Caco-2 (cell line): ENCODE results near the gene EPS8L3. TPM values are rescaled to one million over a fixed set of nuclear protein-coding genes. Genes with fewer than 3 reads are reported as not detected.
"Not testable (repeated sequence)": the region's sequence is repeated elsewhere in the genome, so short reads cannot be mapped to it uniquely, and the experiment has no call there.

Experiments
- BruUV-seq: library from RNA; stranded (reverse); fragments of 400-500 nt; replicated peaks from 2 replicates; lab custom pipeline; 2021; lab: Mats Ljungman, UMichigan
- CTCF ChIA-PET: fragments of 300-600 bp; sonication (Branson Sonifier 250); formaldehyde crosslinking; loops from one replicate; lab custom pipeline; 2022; ENCODE audit warnings: antibody characterized with exemption; lab: Charles Lee
- POLR2A ChIA-PET: fragments of 300-600 bp; sonication (Branson Sonifier 250); formaldehyde crosslinking; loops from one replicate; lab custom pipeline; 2022; ENCODE audit warnings: antibody characterized with exemption; lab: Charles Lee
- DNase-seq, 2 experiments: peaks; one replicate each; pipeline versions ENCODE4 v3.0.0 to v3.0.0-alpha.2; 2020 to 2022
- H3K27me3 ChIP-seq: replicated peaks from 2 replicates; pipeline ENCODE4 v1.6.0; 2011; ENCODE audit warnings: low read length; ENCODE audit not compliant: control insufficient read depth, insufficient read depth
- H3K36me3 ChIP-seq: 2 replicates; pipeline ENCODE4 v1.5.1; 2011; ENCODE audit warnings: low read length; ENCODE audit not compliant: control insufficient read depth, insufficient read depth
- H3K4me1 ChIP-seq: fragments of 250-450 bp; sonication (Bioruptor Pico); 2 replicates; pipeline ENCODE4 v1.5.1; 2020; ENCODE audit warnings: mild to moderate bottlenecking
- H3K4me3 ChIP-seq: 2 replicates; pipeline ENCODE4 v1.5.1; 2011; ENCODE audit warnings: low read depth, mild to moderate bottlenecking, control low read depth, low read length
- H3K9me3 ChIP-seq: fragments of 250-450 bp; sonication (Bioruptor Pico); 2 replicates; pipeline ENCODE4 v1.5.1; 2020; ENCODE audit warnings: mild to moderate bottlenecking, moderate library complexity
- H3K27ac Mint-ChIP-seq: one replicate; pipeline ENCODE4 v1.8.0; 2022; ENCODE audit warnings: mixed read lengths; ENCODE audit not compliant: unreplicated experiment
- H3K27me3 Mint-ChIP-seq: one replicate; pipeline ENCODE4 v1.8.0; 2022; ENCODE audit warnings: mixed read lengths; ENCODE audit not compliant: insufficient read depth, unreplicated experiment
- H3K36me3 Mint-ChIP-seq: one replicate; pipeline ENCODE4 v1.8.0; 2022; ENCODE audit warnings: mild to moderate bottlenecking, mixed read lengths; ENCODE audit not compliant: insufficient read depth, unreplicated experiment
- H3K4me1 Mint-ChIP-seq: one replicate; pipeline ENCODE4 v1.8.0; 2022; ENCODE audit warnings: low read depth, mixed read lengths; ENCODE audit not compliant: unreplicated experiment
- H3K4me3 Mint-ChIP-seq: one replicate; pipeline ENCODE4 v1.8.0; 2022; ENCODE audit warnings: mild to moderate bottlenecking, moderate library complexity, mixed read lengths; ENCODE audit not compliant: unreplicated experiment
- H3K9me3 Mint-ChIP-seq: one replicate; pipeline ENCODE4 v1.8.0; 2022; ENCODE audit warnings: mixed read lengths; ENCODE audit not compliant: unreplicated experiment
- intact Hi-C: fragments of 100-400 bp; cut with micrococcal nuclease; formaldehyde crosslinking; loops from one replicate; pipeline ENCODE4 v1.10.0; 2022; ENCODE audit not compliant: unreplicated experiment
- total RNA-seq: library from RNA; stranded (reverse); gene quantifications from 2 replicates; pipeline ENCODE4 v1.2.3, GENCODE V29; 2022
- TF ChIP-seq, protein P1 (sequence below), 2 experiments: fragments of 200-600 bp in 1 of 2; IDR thresholded peaks; 1 replicate in 1 of 2; 2 replicates in 1 of 2; pipeline versions ENCODE4 v1.5.1 to v1.8.0; 2011 to 2022; ENCODE audit warnings: antibody characterized with exemption in 1 of 2, control low read depth in 1 of 2, inconsistent platforms in 1 of 2, low read depth in 1 of 2, low read length in 1 of 2, mild to moderate bottlenecking in 1 of 2, moderate library complexity in 1 of 2; ENCODE audit not compliant: insufficient read depth in 1 of 2, severe bottlenecking in 1 of 2, unreplicated experiment in 1 of 2

EPS8L3 gene
- total RNA-seq, 1 experiment from 2014 or later: 15.3 TPM

DNA sequence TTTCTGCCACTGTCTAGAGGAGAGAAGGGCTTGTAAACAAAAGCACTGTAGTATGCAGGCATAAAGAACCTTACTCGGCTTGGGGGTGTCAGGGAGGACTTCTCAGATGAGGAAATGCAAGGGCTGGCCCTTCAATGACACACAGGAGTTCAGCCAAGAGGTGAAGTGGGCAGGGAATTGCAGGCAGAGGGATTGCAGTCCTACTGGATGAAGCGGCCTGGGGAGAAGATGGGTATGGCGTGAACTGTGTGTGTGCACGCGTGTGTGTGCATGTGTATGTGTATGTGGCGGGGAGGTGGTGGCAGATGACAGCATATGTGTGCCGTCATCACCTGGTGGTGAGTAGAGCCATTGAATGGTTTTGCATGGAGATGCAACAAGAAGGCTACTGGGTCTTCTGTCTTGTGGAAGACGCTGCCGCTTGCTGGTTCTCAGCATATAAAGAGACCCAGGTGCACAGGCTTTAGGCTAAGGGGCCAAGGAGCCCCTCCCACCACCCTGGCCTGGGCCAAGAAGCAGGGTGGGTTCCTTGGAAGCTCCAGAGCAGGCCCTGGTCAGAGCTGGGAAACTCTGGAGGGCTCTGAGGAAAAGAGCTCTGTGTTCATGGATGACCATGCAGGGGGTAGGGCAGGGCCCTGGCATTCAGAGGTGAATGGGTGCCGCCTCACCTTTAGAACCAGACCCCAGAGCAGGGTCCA lies 4.1 kb upstream of the EPS8L3 start:
- H3K27me3 ChIP-seq: no peaks in the 10 kb centered on the region
- Mint-ChIP-seq H3K27ac (no peak overlapping the region), H3K36me3 (no peaks in the 10 kb centered on the region), H3K4me3 (no peak overlapping the region), H3K9me3 (no peaks in the 10 kb centered on the region), H3K27me3 (no peaks in the 10 kb centered on the region), H3K4me1 (peaks cover 8% of the 10 kb centered on the region)
- H3K9me3 ChIP-seq: no peaks in the 10 kb centered on the region
- peaks cover 19% of the 10 kb centered on the region for H3K4me1 ChIP-seq
- intact Hi-C loops: no loop called here
- BruUV-seq: no TSS peak
- H3K4me3 ChIP-seq: no peak overlapping the region
- TF ChIP-seq, protein P1, sequence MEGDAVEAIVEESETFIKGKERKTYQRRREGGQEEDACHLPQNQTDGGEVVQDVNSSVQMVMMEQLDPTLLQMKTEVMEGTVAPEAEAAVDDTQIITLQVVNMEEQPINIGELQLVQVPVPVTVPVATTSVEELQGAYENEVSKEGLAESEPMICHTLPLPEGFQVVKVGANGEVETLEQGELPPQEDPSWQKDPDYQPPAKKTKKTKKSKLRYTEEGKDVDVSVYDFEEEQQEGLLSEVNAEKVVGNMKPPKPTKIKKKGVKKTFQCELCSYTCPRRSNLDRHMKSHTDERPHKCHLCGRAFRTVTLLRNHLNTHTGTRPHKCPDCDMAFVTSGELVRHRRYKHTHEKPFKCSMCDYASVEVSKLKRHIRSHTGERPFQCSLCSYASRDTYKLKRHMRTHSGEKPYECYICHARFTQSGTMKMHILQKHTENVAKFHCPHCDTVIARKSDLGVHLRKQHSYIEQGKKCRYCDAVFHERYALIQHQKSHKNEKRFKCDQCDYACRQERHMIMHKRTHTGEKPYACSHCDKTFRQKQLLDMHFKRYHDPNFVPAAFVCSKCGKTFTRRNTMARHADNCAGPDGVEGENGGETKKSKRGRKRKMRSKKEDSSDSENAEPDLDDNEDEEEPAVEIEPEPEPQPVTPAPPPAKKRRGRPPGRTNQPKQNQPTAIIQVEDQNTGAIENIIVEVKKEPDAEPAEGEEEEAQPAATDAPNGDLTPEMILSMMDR (IDR thresholded peaks at IDR 0.05; ENCODE audit: insufficient read depth in 1 of 2, low read depth in 1 of 2, low read length in 1 of 2, severe bottlenecking in 1 of 2, unreplicated experiment in 1 of 2): no peak
- ChIA-PET POLR2A (no interaction called here), CTCF (no interaction called here)
- H3K36me3 ChIP-seq: no peaks in the 10 kb centered on the region
- DNase-seq: peak in 1 of 2 experiments; percentile 5

DNA sequence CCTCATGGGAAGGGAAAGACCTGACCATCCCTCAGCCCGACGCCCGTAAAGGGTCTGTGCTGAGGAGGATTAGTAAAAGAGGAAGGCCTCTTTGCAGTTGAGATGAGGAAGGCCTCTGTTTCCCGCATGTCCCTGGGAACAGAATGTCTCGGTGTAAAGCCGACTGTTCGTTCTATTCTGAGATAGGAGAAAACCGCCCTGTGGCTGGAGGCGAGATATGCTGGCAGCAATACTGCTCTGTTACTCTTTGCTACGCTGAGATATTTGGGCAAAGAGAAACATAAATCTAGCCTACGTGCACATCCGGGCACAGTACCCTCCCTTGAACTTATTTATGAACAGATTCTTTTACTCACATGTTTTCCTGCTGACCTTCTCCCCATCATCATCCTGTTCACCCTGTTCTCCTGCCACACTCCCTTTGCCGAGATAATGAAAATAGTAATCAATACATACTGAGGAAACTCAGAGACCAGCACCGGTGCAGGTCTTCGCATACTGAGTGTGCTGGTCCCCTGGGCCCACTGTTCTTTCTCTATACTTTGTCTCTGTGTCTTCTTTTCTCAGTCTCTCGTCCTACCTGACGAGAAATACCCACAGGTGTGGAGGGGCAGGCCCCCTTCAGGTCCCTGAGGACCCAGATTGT lies 3.4 kb upstream of the EPS8L3 start:
- BruUV-seq, H3K9me3 Mint-ChIP-seq, DNase-seq, H3K27me3 Mint-ChIP-seq, H3K4me3 Mint-ChIP-seq, CTCF ChIA-PET, intact Hi-C loops, H3K36me3 Mint-ChIP-seq, POLR2A ChIA-PET, H3K36me3 ChIP-seq, H3K4me3 ChIP-seq, H3K27me3 ChIP-seq, H3K9me3 ChIP-seq, H3K27ac Mint-ChIP-seq: not testable (repeated sequence)
- peaks cover 14% of the 10 kb centered on the region for H3K4me1 Mint-ChIP-seq
- H3K4me1 ChIP-seq: peaks cover 19% of the 10 kb centered on the region

DNA sequence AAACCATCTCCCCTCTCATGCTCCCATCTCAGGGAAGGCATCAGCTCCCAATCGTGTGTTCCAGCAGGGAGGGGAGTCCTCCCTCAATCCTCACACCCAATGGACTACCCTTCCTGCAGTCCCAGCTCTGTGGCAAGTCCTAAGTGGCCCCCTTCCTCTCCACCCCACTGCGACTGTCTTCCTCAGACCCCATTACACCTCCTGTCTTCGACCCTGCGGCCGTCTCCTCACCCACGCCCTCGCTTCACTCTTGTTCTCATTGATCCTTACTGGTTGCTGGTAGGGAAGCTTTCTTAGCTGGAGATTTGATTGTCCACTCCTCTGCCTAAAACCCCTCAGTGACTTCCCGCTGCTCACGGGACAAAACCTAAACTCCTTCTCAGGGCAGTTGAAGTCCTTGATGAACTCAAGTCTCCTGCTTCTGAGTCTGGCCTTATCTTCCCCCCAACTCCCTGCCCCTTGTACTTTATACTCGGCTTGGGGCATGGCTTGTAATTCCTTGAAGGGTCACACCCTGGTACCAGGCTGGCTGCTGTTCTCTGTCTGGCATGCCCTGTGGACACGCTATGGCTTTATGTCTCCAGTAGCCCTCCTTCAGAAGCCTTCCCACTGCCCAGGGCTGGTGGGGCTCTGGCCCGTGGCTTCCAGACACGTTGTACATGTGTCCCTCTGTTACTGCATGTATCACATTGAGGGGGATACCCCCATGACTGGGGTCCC lies 2.3 kb upstream of the EPS8L3 start:
- Mint-ChIP-seq H3K36me3 (no peaks in the 10 kb centered on the region), H3K4me3 (no peak overlapping the region), H3K4me1 (peaks cover 15% of the 10 kb centered on the region), H3K27ac (no peak overlapping the region), H3K27me3 (no peaks in the 10 kb centered on the region), H3K9me3 (no peaks in the 10 kb centered on the region)
- Histone ChIP-seq H3K27me3 (no peaks in the 10 kb centered on the region), H3K4me3 (no peak overlapping the region), H3K36me3 (no peaks in the 10 kb centered on the region), H3K9me3 (no peaks in the 10 kb centered on the region), H3K4me1 (peaks cover 19% of the 10 kb centered on the region)
- TF ChIP-seq, protein P1 (IDR thresholded peaks at IDR 0.05; ENCODE audit: insufficient read depth in 1 of 2, low read depth in 1 of 2, low read length in 1 of 2, severe bottlenecking in 1 of 2, unreplicated experiment in 1 of 2): no peak
- ChIA-PET POLR2A (no interaction called here), CTCF (no interaction called here)
- DNase-seq: peak in 1 of 2 experiments; percentile 8
- no TSS peak for BruUV-seq
- intact Hi-C loops: no loop called here
